MG63 (cell line): ENCODE data around the gene PYGB. TPM values are rescaled to one million over a fixed set of nuclear protein-coding genes. Genes with fewer than 3 reads are reported as not detected.

ENCODE experiments used
- DNase-seq: peaks from one replicate; pipeline ENCODE4 v3.0.0-alpha.2; 2020
- H3K27me3 ChIP-seq: fragments of 250-450 bp; sonication (Bioruptor Pico); 2 replicates; pipeline ENCODE4 v1.5.1; 2020; ENCODE audit warnings: mild to moderate bottlenecking, moderate library complexity
- H3K36me3 ChIP-seq: fragments of 250-450 bp; sonication (Bioruptor Pico); 2 replicates; pipeline ENCODE4 v1.5.1; 2020; ENCODE audit warnings: mild to moderate bottlenecking, moderate library complexity
- H3K4me3 ChIP-seq: fragments of 250-450 bp; sonication (Bioruptor Pico); 2 replicates; pipeline ENCODE4 v1.5.1; 2020; ENCODE audit warnings: mild to moderate bottlenecking, moderate library complexity
- H3K9me3 ChIP-seq: fragments of 250-450 bp; sonication (Bioruptor Pico); 2 replicates; pipeline ENCODE4 v1.5.1; 2020; ENCODE audit warnings: mild to moderate bottlenecking, moderate library complexity
- total RNA-seq: library from RNA; depleted of rRNA; stranded (reverse); fragments of >200 nt; shearing (Covaris generic); gene quantifications from 2 replicates; pipeline ENCODE4 v1.2.3, GENCODE V29; 2014; ENCODE audit warnings: low replicate concordance; rRNA removed

Gene PYGB
- total RNA-seq, 1 experiment from 2014 or later: 67.8 TPM

DNA sequence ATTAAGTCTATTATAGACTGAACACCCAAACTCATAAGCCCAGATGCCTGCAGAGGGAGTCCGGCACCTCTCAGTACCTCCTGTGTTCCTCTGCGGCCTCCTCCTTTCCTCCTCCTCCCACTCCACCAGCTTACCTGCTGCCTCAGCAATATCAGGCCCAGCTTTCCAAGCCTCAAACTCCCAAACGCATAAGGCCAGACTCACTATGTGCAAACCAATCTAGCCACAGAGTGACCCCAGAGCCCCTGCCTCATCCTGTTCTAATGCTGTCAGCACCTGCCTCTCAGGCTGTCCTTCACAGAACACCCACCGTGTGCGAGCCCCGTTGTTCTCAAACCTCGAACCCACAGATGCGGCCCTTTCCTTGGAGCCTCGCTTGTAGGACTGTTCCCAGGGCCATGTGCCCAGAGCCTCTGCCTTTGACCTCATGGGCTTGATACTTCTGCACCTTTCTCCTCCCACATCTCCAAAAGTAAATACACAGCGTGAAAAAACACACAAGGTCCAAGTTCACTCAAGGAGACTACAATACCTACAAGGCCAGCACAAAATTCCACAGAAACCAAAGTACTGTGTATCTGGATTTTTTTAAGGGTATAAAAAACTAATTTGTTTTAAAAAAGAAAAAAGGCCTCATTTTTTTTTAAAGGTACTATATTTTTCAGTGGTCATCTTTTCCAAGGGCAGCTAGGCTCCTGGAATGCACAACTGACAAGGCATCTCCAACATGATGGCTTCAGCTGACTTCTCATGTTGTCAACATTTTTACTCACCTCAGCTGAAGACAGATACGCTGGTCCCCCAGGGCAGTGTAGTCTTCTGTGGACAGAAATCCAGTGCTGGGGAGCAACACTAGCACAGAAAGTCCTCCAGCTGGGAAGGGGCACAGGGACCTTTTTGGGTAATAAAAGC lies 90.5 kb downstream of the PYGB start:
- H3K9me3 ChIP-seq: no peaks in the 10 kb centered on the region
- H3K27me3 ChIP-seq: no peaks in the 10 kb centered on the region
- no peaks in the 10 kb centered on the region for H3K36me3 ChIP-seq
- DNase-seq: no peak
- no peak overlapping the region for H3K4me3 ChIP-seq

- H3K27me3 ChIP-seq: no peaks in the 10 kb centered on the region
- no peaks in the 10 kb centered on the region for H3K36me3 ChIP-seq
- H3K4me3 ChIP-seq: no peak overlapping the region
- no peak for DNase-seq
- no peaks in the 10 kb centered on the region for H3K9me3 ChIP-seq
These were observed 91.7 kb downstream of the PYGB start for GRCh38 chr20:25339608-25340007.

DNA sequence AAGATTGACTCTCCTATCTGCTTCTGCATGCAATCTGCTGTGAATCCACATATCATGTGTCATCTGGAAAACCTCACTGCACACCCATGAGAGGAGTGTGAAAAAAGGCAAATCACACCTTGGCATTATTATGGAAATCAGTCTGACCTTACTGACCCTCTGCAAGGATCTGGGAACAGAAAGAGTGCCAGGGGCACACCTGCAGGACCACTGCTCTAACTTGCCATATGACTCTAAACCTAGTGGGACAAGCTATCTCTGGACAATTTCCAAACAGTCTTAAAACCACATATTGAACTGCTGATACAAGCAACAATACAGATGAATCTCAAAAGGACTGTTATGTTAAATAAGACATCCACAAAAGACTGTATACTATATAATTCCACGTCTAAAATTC lies 92.5 kb downstream of the PYGB start:
- no peaks in the 10 kb centered on the region for H3K36me3 ChIP-seq
- H3K9me3 ChIP-seq: no peaks in the 10 kb centered on the region
- H3K4me3 ChIP-seq: no peak overlapping the region
- H3K27me3 ChIP-seq: no peaks in the 10 kb centered on the region
- no peak for DNase-seq

DNA sequence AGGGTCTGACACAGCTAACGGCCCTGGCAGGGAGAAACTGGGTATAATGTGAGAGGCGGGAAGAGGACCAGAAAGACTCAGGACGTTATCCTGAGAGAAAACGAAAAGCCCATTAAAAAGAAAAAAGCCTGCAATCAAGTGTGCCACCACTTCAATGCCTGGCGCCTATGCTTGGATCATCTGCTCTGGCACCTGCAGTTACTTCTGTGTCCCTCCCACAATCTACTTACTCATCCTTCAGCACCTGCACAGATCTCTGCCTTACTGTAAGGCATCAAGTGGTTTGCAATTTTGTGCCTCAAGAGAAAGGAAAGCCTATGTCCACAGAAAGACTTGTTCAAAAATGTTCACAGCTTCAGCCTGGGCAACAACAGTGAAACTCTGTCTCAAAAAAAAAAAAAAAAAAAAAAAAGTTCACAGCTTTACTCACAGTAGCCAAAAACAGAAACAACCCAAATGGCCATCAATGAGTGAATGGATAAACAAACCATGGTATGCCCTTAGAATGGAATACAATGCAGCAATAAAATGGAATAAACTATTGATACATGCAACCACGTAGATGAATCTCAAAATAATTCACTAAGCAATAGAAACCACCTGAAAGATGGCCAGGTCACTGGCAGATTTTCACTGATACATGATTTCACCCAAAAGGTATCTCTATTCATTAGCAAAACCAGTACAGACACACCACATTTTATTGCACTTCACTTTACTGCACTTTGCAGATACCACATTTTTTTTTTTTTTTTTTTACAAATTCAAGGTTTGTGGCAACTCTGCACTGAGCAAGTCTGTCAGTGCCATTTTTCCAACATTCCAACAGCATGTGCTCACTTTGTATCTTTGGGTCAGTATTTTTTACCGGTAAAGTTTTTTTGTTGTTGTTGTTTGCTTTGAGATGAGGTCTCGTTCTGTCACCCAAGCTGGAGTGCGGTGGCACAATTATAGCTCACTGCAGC lies 94.1 kb downstream of the PYGB start:
- Histone ChIP-seq H3K27me3 (no peaks in the 10 kb centered on the region), H3K9me3 (no peaks in the 10 kb centered on the region), H3K36me3 (no peaks in the 10 kb centered on the region), H3K4me3 (no peak overlapping the region)
- no peak for DNase-seq

DNA sequence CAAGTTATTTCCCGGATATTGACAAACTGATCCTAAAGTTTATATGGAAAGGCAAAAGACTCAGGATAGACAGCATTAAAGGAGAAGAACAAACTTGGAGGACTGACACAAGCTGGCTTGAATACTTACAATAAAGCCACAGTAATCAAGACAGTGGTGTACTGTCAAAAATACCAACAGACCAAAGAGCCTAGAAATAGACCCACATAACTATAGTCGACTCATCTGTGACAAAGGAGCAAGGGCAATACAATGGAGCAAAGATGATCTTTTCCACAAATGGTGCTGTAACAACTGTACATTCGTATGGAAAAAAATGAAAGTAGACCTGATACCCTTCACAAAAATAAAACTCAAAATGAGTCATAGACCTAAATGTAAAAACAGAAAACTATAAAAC lies 96.7 kb downstream of the PYGB start:
- no peak overlapping the region for H3K4me3 ChIP-seq
- no peaks in the 10 kb centered on the region for H3K9me3 ChIP-seq
- no peak for DNase-seq
- no peaks in the 10 kb centered on the region for H3K36me3 ChIP-seq
- H3K27me3 ChIP-seq: no peaks in the 10 kb centered on the region

- H3K4me3 ChIP-seq: no peak overlapping the region
- H3K36me3 ChIP-seq: no peaks in the 10 kb centered on the region
- no peak for DNase-seq
- H3K9me3 ChIP-seq: no peaks in the 10 kb centered on the region
- H3K27me3 ChIP-seq: no peaks in the 10 kb centered on the region
These were observed 97.8 kb downstream of the PYGB start for GRCh38 chr20:25345721-25346120.

GRCh38 chr20:25346349-25346748 lies 98.5 kb downstream of the PYGB start:
- Histone ChIP-seq H3K9me3 (no peaks in the 10 kb centered on the region), H3K36me3 (no peaks in the 10 kb centered on the region), H3K27me3 (no peaks in the 10 kb centered on the region), H3K4me3 (no peak overlapping the region)
- DNase-seq: no peak

Other genes starting within 250 kb of the PYGB start
- 0.10 TPM in 1 of 2 replicates, not detected in the other for gene ACSS1, start 189.9 kb upstream of the PYGB start, total RNA-seq
- not detected in 2 replicates for gene VSX1, start 165.9 kb upstream of the PYGB start, total RNA-seq
- gene ENTPD6, start 52.4 kb upstream of the PYGB start, total RNA-seq: 41.4 and 59.6 TPM in 2 replicates
- gene ABHD12, start 142.8 kb downstream of the PYGB start, total RNA-seq: 7.1 and 15.9 TPM in 2 replicates
- 10.9 and 12.7 TPM in 2 replicates for gene GINS1, start 159.6 kb downstream of the PYGB start, total RNA-seq